ENCODE measurements around the gene CACNA1A.

DNA sequence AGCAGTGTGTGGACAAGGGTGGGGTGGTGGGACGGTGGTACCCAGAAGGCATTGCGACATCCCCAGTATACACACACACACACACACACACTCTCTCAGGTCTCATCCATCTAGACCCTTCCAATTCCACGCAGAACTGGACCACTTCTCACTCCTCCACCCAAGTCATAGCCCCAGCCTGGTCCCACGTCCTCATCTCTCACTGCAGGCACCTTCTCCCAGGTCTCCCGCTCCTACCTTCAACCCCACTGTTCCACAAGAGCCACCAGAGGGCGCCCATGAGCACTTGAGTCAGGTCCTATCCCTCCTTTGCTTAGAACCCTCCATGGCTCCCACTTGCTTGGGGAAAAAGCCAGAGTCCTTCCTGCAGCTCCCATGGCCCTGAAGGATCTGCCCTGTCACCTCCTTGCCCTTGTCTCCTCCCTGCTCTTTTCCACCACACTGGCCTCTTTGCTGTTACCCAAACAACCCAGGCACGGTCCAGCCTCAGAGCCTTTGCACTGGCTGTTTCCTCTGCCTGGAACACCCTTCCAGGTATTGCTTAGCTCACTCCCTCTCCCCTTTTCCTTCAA lies 293.4 kb downstream of the CACNA1A start:
- TF ChIP-seq POLR2A (IDR thresholded peaks at IDR 0.05; ENCODE audit: low read depth, low read length) (no peak), POLR2AphosphoS5 (IDR thresholded peaks at IDR 0.05; ENCODE audit: low read depth, low read length) (no peak)
